ENCODE measurements around the gene RASL10B. TPM values are rescaled to one million over a fixed set of nuclear protein-coding genes. Genes with fewer than 3 reads are reported as not detected.
"Not testable (repeated sequence)": the region's sequence is repeated elsewhere in the genome, so short reads cannot be mapped to it uniquely, and the experiment has no call there.

Gene RASL10B
- 0.63 TPM for polyA plus RNA-seq (2012; ENCODE audit: insufficient read depth, insufficient read length)

DNA sequence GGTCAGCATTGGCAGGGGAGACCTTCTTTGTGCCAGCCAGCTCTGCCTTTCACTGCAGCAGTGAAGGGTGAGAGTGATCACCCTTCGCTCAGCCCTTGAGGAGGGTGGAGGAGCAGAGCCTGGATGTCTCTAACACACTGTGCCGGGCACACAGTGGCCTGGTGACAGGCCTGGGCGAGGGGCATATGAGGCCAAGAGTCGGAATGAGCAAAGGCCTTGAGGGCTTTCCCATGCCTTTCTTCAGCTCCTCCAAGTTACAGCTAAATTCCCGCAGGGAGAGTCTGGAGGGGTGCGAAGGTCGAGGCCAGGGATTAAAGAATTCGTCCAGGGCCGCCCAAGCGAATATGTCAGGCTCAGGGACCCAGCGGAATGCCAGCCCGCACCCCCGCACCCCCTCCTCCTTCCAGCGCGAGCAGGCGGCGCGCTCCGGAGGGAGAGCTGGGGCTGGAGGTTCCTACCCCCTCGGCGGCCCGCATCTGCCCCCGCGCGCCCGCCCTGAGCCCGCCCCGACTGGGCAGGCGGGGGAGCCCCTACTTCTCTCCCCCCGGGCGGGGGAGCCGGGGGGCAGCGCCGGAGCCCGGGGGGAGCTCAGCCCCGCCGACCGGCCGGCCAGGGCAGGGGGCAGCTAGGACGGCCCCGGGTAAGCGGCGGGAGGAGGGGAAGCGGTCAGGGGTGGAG, at the start of gene RASL10B:
Gene RASL10B (plus strand): TSS at position 401 of the 678 bp plus-strand sequence. CDS start 3,546 bp downstream, outside the sequence.
- DNase-seq (ENCODE audit: low read depth, low spot score): no peak
- peak within 1 kb of the TSS; percentile 52 for H3K4me3 ChIP-seq (ENCODE audit: low read length)

- no peak overlapping the region for H3K4me3 ChIP-seq (ENCODE audit: low read length)
- DNase-seq (ENCODE audit: low read depth, low spot score): no peak
Measured at GRCh38 chr17:35683591-35683990, 47.8 kb upstream of the RASL10B start.

DNA sequence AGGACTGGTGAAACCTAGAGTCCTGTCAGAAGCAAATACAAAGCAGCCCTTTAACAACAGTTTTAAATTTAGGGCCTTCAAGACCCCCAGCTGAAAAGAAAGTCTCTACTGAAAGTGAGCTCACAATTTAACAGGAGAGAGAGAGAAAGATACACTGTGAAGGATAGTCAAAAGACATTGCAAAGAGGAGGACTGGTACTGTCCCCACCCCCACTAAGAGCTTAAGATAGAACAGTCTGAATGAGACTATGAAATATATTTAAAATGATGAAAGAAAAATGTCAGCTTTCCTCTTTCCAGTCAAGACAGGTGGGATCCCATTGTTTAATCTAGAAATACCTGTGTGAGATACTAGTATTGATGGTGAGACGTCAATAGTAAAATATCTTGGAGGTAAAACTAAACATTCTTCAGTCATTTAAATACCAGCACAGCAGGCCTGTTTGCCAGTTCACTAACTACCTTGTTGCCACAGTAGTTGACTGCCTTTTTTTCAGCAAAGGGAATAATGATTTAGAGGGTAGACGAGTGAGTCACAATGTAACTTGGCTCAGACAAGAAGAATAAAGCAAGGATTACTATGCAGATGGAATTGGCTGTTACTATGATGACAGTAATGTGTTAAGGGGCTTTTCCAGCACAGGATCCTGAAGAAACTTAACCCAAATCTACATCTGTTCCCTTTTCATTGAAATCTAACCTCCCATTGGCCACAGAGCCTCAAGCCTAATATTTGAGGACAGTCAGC, 47.2 kb upstream of the RASL10B start:
- H3K4me3 ChIP-seq (ENCODE audit: low read length): no peak overlapping the region
- DNase-seq (ENCODE audit: low read depth, low spot score): no peak

- H3K4me3 ChIP-seq (ENCODE audit: low read length): no peak overlapping the region
- no peak for DNase-seq (ENCODE audit: low read depth, low spot score)
Measured at GRCh38 chr17:35692512-35693210, 38.8 kb upstream of the RASL10B start.

- no peak for DNase-seq (ENCODE audit: low read depth, low spot score)
- no peak overlapping the region for H3K4me3 ChIP-seq (ENCODE audit: low read length)
Measured at GRCh38 chr17:35693662-35694061, 37.8 kb upstream of the RASL10B start.

DNA sequence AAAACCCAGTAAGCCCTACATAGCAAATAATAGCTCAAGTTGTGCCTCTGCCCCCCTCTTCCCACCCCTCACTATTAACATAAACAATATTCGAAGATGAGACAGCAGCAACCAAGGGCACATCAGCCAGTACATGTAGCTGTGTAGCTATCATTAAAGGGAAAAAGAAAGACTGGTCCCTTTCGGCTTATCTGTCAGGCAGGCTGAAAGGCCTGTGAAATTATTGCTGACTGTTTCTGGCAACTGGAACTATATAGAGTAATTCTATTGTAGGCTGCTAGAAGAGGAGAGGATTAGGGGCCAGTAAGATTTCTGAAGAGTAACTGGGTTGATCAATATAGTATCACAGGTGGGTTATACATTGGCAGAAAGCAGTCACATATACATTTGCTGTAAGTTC, 36.5 kb upstream of the RASL10B start:
- DNase-seq (ENCODE audit: low read depth, low spot score): no peak
- H3K4me3 ChIP-seq (ENCODE audit: low read length): no peak overlapping the region

- DNase-seq (ENCODE audit: low read depth, low spot score): no peak
- H3K4me3 ChIP-seq (ENCODE audit: low read length): no peak overlapping the region
Measured at GRCh38 chr17:35695613-35696012, 35.8 kb upstream of the RASL10B start.

DNA sequence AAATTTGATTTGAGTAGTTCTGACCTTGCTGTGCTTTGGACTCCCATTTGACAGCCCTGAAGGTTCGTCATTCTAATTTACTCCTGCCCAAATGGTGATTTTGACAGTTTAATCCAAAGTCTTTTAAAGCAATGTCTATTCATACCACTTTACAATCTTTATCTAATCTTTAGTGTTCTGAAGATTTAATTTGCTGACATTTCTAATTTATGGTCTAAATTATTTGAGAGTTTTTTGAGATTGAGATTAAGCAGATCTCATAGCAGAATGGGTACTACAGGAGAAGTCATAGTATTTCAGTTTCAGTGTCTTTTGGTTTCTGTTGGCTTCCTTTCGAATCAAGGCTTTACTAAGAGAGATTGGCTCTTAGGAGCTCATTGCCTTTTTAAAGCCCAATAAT, 32.6 kb upstream of the RASL10B start:
- no peak for DNase-seq (ENCODE audit: low read depth, low spot score)
- no peak overlapping the region for H3K4me3 ChIP-seq (ENCODE audit: low read length)

- DNase-seq (ENCODE audit: low read depth, low spot score): no peak
- no peak overlapping the region for H3K4me3 ChIP-seq (ENCODE audit: low read length)
Measured at GRCh38 chr17:35700150-35700549, 31.3 kb upstream of the RASL10B start.

GRCh38 chr17:35701491-35701890, 29.9 kb upstream of the RASL10B start:
- H3K4me3 ChIP-seq (ENCODE audit: low read length): no peak overlapping the region
- DNase-seq (ENCODE audit: low read depth, low spot score): no peak

- DNase-seq (ENCODE audit: low read depth, low spot score); H3K4me3 ChIP-seq (ENCODE audit: low read length): not testable (repeated sequence)
Measured at GRCh38 chr17:35703308-35703707, 28.1 kb upstream of the RASL10B start.

- no peak overlapping the region for H3K4me3 ChIP-seq (ENCODE audit: low read length)
- no peak for DNase-seq (ENCODE audit: low read depth, low spot score)
Measured at GRCh38 chr17:35705230-35705629, 26.2 kb upstream of the RASL10B start.

GRCh38 chr17:35705705-35706104, 25.7 kb upstream of the RASL10B start:
- no peak for DNase-seq (ENCODE audit: low read depth, low spot score)
- no peak overlapping the region for H3K4me3 ChIP-seq (ENCODE audit: low read length)

DNA sequence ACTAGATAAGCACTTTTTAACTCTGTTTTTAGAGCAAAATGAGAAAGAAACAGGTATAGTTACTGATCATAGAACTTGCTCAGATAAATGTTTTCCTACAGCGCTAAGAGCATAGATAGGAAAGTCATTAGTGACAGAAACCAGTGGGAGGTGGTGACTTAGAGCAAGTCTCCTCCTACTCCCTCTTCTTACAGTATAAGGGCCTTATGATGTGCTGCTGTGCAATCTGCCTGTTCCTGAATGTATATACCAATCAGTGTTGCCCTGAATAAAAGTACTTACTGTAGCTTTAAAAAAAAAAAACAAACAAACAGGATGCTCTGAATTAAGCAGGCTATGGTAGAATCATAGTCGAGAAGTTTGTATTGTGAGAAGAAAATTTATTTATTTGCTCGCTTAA, 23.3 kb upstream of the RASL10B start:
- DNase-seq (ENCODE audit: low read depth, low spot score): no peak
- no peak overlapping the region for H3K4me3 ChIP-seq (ENCODE audit: low read length)

- no peak overlapping the region for H3K4me3 ChIP-seq (ENCODE audit: low read length)
- DNase-seq (ENCODE audit: low read depth, low spot score): no peak
Measured at GRCh38 chr17:35708951-35709350, 22.5 kb upstream of the RASL10B start.

- H3K4me3 ChIP-seq (ENCODE audit: low read length): no peak overlapping the region
- no peak for DNase-seq (ENCODE audit: low read depth, low spot score)
Measured at GRCh38 chr17:35709874-35710273, 21.6 kb upstream of the RASL10B start.

- DNase-seq (ENCODE audit: low read depth, low spot score): no peak
- H3K4me3 ChIP-seq (ENCODE audit: low read length): no peak overlapping the region
Measured at GRCh38 chr17:35710950-35711349, 20.5 kb upstream of the RASL10B start.

- H3K4me3 ChIP-seq (ENCODE audit: low read length): no peak overlapping the region
- DNase-seq (ENCODE audit: low read depth, low spot score): peak; percentile 42
Measured at GRCh38 chr17:35713069-35713728, 18.2 kb upstream of the RASL10B start.

DNA sequence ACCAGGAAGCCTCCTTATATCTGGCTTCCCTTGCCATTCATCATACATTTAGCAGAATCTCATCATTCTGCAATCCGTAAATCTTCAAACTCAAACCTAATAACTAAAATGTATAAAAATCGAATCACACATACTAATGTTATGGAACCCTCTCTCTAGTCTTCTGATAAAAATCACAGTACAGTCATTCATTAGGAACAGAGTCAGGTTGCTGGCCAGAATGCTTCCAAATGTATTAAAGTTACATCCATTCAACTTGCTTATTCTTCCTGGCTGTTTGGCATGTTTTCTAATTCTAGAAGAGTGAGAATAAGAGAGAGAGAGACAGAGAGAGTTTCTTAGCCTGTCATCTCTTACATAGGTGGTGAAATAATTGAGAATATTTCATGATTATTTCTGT, 16.5 kb upstream of the RASL10B start:
- DNase-seq (ENCODE audit: low read depth, low spot score): no peak
- H3K4me3 ChIP-seq (ENCODE audit: low read length): no peak overlapping the region

GRCh38 chr17:35715416-35715815, 16.0 kb upstream of the RASL10B start:
- H3K4me3 ChIP-seq (ENCODE audit: low read length): no peak overlapping the region
- no peak for DNase-seq (ENCODE audit: low read depth, low spot score)
